ENCODE results near the gene ITGA1. TPM values are rescaled to one million over a fixed set of nuclear protein-coding genes. Genes with fewer than 3 reads are reported as not detected.
A peak's percentile ranks its signal among the peaks of the same experiment; 100 is the strongest.

Gene ITGA1
- total and polyA plus RNA-seq, 2 of the 13 experiments (the other 11 are each of a cell fraction or from before 2014, with no cell fraction given) = 23.1 to 28.6 TPM

DNA sequence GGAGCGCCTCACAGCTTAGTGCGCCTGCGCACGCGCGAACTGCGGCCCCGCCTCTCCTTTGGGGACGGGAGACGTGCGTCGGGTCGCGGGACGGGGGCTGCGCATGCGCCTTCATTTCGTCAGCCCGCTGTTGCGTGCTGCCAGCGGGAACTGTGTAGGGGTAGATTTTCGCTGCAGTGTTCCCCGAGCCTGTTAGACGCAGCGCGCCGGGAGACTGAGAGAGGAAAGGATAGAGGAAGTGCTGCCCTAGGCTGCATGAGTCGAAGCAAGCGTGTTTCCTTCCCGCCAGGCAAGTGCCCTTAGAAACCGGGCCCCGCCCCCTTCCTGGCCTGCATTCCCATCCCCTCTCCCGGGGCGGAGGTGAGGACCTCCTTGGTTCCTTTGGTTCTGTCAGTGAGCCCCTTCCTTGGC, 12.3 kb downstream of the ITGA1 start (continued):
- TF ChIP-seq, protein P1, sequence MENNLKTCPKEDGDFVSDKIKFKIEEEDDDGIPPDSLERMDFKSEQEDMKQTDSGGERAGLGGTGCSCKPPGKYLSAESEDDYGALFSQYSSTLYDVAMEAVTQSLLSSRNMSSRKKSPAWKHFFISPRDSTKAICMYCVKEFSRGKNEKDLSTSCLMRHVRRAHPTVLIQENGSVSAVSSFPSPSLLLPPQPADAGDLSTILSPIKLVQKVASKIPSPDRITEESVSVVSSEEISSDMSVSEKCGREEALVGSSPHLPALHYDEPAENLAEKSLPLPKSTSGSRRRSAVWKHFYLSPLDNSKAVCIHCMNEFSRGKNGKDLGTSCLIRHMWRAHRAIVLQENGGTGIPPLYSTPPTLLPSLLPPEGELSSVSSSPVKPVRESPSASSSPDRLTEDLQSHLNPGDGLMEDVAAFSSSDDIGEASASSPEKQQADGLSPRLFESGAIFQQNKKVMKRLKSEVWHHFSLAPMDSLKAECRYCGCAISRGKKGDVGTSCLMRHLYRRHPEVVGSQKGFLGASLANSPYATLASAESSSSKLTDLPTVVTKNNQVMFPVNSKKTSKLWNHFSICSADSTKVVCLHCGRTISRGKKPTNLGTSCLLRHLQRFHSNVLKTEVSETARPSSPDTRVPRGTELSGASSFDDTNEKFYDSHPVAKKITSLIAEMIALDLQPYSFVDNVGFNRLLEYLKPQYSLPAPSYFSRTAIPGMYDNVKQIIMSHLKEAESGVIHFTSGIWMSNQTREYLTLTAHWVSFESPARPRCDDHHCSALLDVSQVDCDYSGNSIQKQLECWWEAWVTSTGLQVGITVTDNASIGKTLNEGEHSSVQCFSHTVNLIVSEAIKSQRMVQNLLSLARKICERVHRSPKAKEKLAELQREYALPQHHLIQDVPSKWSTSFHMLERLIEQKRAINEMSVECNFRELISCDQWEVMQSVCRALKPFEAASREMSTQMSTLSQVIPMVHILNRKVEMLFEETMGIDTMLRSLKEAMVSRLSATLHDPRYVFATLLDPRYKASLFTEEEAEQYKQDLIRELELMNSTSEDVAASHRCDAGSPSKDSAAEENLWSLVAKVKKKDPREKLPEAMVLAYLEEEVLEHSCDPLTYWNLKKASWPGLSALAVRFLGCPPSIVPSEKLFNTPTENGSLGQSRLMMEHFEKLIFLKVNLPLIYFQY (CRISPR knock-in tag; IDR thresholded peaks at IDR 0.05; ENCODE audit: borderline replicate concordance) = no peak
- TF ChIP-seq TRIM24 (CRISPR knock-in tag; IDR thresholded peaks at IDR 0.05) (no peak), ZNF263 (CRISPR knock-in tag; IDR thresholded peaks at IDR 0.05) (no peak), ZNF678 (CRISPR knock-in tag; IDR thresholded peaks at IDR 0.05) (no peak), ADNP (CRISPR knock-in tag; IDR thresholded peaks at IDR 0.05) (no peak), HES4 (CRISPR knock-in tag; IDR thresholded peaks at IDR 0.05; ENCODE audit: borderline replicate concordance) (no peak), SRY (CRISPR knock-in tag; IDR thresholded peaks at IDR 0.05) (no peak), ZNF746 (CRISPR knock-in tag; IDR thresholded peaks at IDR 0.05) (no peak), ELF3 (CRISPR knock-in tag; IDR thresholded peaks at IDR 0.05) (0 out of 2 replicates have a peak, but pooled peaks have one; percentile 7), HIVEP1 (CRISPR knock-in tag; IDR thresholded peaks at IDR 0.05) (no peak), FOXA3 (CRISPR knock-in tag; IDR thresholded peaks at IDR 0.05) (no peak), ZNF777 (CRISPR knock-in tag; IDR thresholded peaks at IDR 0.05) (no peak), RBM39 (IDR thresholded peaks at IDR 0.05; ENCODE audit: low read depth, low read length, poor library complexity, severe bottlenecking) (no peak)
- TF ChIP-seq, protein P2, sequence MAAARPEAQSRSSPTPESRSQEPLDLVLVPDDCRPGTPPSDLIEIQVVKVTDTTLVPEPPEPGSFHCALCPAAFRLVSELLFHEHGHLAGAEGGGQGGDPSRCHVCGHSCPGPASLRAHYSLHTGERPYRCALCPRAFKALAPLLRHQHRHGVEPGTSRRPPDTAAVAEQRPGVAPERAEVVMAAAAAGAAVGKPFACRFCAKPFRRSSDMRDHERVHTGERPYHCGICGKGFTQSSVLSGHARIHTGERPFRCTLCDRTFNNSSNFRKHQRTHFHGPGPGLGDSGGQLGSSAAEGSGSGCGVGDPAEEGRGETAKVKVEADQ (CRISPR knock-in tag; IDR thresholded peaks at IDR 0.05; ENCODE audit: borderline replicate concordance) = no peak

Data from HepG2 (cell line).